GM18907 (cell line): ENCODE data around the gene ITGAL.
"Not testable (repeated sequence)": the region's sequence is repeated elsewhere in the genome, so short reads cannot be mapped to it uniquely, and the experiment has no call there.

Experiments used
- ATAC-seq: cut with Tn5 transposase; IDR thresholded peaks from one replicate; pipeline ENCODE4 v1.9.1; 2021; ENCODE audit warnings: mild to moderate bottlenecking, moderate library complexity; ENCODE audit not compliant: unreplicated experiment

The ITGAL gene

GRCh38 chr16:30524575-30525568 lies 52.3 kb downstream of the ITGAL start:
- ATAC-seq: no peak

DNA sequence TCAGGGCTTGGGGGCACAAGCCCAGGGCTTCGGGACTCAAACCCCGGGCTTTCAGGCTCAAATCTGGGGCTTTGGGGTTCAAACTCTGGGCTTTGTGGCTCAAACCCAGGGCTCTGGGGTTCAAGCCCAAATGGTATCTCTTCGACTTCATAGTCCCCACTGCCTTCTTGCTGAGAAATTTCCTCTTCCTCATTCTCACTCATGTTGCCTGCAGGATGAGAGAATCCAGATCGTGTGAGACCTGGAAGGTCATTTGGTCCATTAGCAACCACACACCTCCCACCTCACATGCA lies 53.2 kb downstream of the ITGAL start:
- ATAC-seq: no peak

DNA sequence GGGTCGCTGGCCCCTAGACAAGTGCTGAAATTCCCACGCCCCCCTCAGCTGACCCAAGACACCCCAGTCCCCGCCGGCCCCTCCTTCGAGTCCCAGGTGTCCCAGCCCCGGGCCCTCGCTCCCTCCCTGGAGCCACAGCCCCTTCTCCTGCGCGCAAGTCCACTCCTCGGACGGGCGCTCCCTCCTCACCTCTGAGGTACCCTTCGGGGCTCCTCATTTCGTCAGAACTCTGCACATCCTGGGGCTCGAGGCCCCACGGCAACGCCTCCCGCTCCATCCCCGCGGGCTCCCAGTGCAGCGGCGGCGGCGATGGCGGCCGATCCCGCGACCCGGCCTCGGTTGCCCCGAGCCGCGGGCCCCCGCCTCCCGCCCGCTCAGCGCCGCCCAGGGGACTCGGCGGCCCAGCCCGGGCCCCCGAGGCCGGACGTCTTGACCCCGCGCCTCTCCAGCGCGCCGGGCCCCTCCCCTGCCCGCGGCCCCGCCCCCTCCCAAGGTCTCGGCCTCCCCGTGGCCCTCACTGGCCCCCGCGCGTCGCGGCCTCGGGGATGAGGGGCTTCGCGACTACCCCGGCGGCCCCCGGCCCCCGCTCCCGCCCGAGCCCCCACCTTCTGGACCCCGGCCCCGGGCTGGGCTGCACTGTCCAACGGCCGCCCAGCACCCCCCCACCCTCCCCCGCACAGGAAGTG lies 53.7 kb downstream of the ITGAL start, which contains the start of gene ZNF768:
Gene ZNF768 (minus strand): TSS at position 430 of the 686 bp plus-strand sequence. CDS start 153 bp downstream, at position 277.
- peak; percentile 22 for ATAC-seq

DNA sequence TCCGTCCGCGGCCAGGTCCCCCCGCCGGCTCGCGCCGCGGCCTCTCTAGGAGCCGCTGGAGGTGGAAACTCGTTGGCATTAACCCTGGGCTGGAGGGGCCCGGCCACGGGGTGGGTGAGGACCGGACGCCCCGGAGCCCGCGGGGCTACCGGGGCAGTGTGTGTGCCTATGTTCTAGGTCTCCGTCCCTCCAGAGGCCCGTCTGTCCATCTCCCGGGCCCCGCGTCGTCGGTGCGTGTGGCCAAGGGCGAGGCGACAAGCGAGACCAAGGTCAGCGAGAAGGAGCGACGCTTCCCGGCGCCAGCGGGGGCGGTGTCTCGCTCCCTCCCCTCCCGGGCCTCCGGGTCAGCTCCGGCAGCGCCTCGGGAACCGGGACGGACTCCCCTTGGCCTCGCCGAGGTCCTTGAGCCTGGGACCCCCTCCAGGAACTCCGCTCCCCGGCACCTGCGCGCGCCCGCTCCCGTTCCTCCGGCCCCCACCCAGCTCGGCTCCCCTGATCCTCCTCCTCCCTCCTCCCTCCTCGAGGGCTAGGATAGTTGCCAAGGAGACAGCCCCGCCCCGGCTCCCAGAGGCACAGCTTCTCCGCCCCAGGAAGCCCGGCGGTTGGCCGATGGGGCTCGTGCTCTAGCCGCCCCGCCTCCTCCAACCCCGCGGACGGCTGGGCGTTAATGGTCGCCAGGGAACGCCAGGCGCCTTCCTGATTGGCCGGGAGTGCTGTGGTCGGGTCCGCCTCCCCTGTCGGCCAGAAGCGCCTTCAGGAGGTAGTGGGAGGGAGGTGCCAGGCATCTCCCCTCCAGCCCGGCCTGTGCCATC lies 54.5 kb downstream of the ITGAL start:
- peak; percentile 75 for ATAC-seq

GRCh38 chr16:30527635-30528178 lies 55.2 kb downstream of the ITGAL start:
- ATAC-seq: no peak

DNA sequence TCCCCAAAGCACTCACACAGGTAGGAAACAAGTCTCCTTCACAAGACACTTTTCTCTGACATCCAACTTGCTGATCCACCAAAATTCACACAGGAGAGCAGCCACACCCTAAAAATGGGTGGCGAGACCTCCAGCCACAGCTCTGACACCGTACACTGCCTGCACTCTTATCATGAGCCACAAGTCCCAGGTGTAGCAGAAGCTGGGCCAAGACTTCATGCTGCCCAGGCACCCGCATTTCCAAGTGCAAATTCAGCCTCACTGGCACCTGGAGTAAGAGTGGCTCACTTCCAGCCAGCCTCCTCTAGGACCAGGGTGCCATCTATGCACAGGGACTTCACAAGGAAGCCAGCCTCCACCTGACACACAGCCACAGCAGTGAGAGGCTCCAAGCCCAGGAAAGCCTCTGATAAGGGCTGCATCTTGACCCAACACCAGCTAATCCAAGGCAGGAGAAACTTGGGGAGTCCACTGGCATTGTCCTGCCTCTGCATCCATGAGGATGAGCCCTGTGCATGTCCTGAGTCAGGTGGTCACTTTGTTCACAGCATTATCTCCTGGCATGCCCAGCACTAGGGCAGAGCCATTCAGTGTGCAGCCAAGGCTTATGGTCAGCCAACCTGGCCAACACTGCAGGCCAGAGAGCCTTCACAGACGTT lies 56.4 kb downstream of the ITGAL start:
- no peak for ATAC-seq

DNA sequence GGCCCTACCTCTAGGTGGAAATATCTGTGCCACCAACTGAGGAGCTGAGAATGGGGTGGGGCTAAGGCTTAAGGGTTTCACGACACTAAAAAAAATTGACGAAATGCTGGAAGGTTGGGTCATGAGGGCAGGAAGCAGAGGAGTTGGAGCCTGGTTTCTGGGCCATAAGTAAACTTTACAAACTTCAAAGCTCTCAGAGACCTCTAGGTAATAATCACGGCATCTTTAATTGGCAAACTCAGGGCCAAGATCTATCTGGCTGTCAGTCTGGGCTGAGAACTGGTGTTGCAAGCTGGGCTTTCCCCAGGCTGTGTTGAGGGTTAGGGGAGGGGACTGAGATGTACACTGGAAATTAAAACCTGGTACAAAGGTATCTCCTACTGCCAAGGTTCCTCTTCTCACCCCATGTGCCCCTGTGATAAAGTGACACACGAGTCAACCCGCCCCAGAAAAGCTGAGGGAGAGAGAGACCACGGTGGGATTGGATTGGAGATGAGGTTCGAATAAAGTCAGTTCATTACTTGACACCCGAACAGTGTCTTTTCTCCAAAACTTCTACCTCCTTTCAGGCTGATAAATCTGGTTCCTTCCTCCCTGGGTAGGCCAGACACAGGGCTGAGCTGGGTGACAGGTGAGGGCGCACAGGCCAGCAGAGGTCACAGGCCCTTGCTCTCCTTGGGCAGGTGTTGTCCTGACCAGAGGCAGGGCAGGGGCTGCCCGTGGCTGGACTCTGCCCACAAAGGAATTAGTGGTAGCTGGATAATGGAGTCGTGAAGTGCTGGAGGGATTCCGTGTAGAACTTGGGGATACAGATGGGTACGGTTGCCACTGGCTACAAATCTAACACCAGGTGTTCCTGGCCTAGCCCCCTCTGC lies 57.9 kb downstream of the ITGAL start:
- ATAC-seq: no peak

DNA sequence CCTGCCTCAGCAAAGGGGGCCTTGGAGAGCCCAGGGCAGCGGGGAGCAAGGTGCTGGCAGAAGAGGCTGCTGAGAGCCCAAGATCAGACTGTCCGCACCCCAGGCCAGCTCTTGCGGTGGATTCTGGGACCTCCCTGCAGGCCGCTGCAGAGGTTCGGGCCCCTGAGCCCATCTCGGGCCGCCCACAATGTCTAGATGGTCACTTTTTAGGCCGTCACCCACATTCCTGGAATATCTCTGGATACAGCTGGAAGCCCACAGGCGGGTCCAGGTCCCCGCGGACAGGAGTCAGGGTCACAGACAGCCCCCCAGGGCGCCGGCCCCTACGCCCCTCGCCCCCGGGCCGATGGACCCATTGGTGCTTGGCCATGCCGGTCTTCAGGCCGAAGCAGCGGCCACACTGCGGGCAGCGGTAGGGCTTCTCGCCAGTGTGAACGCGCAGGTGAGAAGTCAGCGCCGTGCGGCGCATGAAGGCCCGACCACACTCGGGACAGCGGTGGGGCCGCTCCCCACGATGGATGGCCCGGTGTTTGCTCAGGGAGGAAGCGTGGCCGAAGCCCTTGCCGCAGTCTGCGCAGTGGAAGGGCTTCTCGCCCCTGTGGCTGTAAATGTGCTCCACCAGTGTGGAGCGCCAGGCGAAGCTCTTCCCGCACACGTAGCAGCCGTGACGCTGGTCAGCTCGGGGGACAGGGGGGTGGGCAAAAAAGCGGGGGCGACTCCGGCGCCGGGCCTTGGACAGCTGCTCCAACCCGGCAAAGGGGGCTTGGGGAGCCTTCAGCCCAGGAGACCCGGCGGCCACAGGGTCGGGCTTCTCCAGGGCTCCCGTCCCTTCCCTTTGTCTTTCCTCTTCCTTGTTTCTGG lies 60.0 kb downstream of the ITGAL start:
- ATAC-seq: no peak

DNA sequence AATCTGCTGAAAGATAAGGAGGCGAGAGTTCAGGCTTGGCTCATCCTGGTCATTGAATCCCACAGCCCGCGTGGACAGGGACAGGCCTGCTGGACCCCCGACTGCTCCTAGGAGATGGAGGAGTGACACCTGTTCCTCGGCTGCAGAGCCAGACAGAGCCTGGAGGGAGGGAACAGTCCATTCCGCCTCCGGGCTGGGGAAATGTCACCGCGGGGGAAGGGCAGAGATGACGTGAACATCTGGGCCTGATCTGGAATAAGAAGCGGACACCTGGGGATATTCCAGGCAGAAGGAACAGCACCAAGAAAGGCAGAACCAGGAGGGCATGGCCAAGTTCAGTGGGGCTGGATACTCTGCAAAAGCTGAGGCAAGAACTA lies 60.6 kb downstream of the ITGAL start:
- no peak for ATAC-seq

GRCh38 chr16:30533748-30534367 lies 61.3 kb downstream of the ITGAL start:
- ATAC-seq: peak; percentile 31

DNA sequence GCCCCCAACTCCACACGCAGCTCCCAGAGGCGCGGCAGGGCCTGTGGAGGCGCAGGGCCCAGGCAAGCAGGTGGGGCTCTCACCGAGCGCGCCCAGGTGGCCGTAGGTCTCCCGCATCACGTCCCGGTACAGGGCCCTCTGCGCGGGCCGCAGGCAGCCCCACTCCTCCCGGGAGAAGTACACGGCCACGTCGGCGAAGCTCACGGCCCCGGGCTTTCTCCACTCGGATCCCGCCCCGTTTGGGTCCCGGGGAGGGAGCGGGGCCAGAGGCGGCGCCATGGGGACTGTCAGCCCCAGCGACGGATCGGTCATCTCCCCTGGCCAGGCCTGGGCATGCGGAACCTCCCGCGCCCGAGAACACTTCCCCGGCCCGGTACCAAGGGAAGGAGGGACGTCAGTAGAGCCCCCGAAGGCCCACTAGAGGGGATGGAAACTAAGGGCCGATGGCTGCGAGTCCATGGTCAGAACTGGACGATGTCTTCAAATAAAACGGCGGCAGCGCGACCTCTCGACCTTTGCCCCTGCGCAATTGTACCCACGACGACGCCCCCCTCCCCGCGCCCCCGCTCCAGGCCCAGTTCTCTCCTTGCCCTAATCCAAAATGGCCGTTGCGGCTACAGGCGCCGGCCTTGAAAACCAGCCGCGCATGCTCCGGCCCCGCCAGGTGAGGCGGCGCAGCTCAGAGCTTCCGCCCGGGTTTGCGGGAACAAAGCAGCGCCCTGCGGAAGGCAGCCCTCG lies 62.0 kb downstream of the ITGAL start, which contains the start of gene ZNF747:
Gene ZNF747 (minus strand): TSS at position 491 of the 738 bp plus-strand sequence. CDS start 179 bp downstream, at position 312.
- peak; percentile 66 for ATAC-seq

- ATAC-seq: peak; percentile 13
These were observed 62.7 kb downstream of the ITGAL start for GRCh38 chr16:30535106-30535776.

DNA sequence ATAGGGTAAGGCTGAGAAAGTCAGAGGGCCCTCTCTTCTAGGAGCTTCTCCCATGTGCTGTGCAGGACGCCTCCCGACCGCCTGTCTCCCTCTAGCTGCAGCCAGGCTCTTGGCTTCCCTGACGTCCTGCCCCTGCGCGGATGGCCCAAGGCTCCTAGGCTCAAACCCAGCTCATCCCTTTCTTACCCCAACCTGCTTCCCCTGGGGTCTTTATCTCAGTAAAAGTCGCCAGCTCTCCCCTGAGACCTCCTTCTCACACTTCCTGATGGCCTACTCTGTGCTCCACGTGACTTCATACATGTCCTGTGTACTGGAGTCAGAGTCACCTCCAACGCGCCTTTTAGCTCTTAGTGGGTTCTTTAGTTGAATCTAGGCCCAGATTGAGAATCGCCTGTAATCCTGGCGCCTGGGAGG lies 63.2 kb downstream of the ITGAL start:
- ATAC-seq: peak; percentile 46

DNA sequence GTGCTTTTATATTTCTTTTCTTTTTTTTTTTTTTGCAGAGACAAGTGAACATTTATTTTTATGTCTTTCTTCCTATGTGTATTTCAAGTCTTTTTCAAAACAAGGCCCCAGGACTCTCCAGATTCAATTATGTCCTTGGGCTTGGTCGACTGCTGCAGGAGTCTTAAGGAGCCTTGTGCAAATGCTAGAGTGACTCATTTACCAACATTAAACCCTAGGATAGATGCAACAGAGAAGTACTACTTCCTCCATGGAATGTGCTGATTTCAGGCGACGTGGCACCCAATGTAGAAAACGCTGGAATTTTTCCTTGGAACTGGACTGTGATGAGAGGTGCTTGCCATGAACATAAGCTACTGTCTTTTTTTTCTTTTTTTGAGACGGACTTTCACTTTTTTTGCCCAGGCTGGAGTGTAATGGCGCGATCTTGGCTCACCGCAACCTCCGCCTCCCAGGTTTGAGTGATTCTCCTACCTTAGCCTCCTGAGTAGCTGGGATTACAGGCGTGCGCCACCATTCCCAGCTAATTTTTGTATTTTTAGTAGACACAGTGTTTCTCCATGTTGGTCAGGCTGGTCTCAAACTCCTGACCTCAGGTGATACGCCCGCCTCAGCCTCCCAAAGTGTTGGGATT lies 64.0 kb downstream of the ITGAL start:
- not testable (repeated sequence) for ATAC-seq

GRCh38 chr16:30539000-30539964 lies 66.7 kb downstream of the ITGAL start:
- ATAC-seq: no peak
